GM18499 (cell line): Measurements from ENCODE around the gene LHX5.

ENCODE experiments used
- ATAC-seq: cut with Tn5 transposase; IDR thresholded peaks from one replicate; pipeline ENCODE4 v1.9.1; 2021; ENCODE audit warnings: moderate number of reproducible peaks; ENCODE audit not compliant: insufficient read depth, unreplicated experiment

The LHX5 gene

GRCh38 chr12:113420996-113421595 is 50.6 kb downstream of the LHX5 start:
- ATAC-seq: no peak

GRCh38 chr12:113418213-113418879 is 53.3 kb downstream of the LHX5 start:
- ATAC-seq: no peak

- ATAC-seq: no peak
Observed at GRCh38 chr12:113416091-113416754, 55.4 kb downstream of the LHX5 start.

- ATAC-seq: no peak
Observed at GRCh38 chr12:113414519-113415038, 57.1 kb downstream of the LHX5 start.

- no peak for ATAC-seq
Observed at GRCh38 chr12:113413488-113413939, 58.2 kb downstream of the LHX5 start.
